Measurements from ENCODE around the gene ITGBL1.

DNA sequence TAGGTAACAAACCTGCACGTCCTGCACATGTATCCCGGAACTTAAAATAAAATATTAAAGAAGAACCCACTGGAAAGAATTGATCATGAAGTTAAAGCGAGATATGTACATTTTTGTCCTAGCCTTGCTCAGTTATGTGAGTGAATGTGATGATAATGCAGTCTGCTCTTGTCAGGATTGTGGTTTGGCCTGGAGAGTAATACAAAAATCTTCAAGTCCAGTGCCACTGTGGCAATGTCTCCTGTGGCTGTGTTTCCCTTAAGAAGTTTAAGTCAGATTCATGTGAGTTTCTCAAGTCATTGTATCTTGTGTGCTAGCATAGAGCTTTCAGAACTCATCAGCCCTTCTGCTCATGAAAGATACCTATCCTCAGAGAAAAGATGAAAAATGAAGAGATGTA is 18.0 kb upstream of the ITGBL1 start:
- TF ChIP-seq, protein P1, sequence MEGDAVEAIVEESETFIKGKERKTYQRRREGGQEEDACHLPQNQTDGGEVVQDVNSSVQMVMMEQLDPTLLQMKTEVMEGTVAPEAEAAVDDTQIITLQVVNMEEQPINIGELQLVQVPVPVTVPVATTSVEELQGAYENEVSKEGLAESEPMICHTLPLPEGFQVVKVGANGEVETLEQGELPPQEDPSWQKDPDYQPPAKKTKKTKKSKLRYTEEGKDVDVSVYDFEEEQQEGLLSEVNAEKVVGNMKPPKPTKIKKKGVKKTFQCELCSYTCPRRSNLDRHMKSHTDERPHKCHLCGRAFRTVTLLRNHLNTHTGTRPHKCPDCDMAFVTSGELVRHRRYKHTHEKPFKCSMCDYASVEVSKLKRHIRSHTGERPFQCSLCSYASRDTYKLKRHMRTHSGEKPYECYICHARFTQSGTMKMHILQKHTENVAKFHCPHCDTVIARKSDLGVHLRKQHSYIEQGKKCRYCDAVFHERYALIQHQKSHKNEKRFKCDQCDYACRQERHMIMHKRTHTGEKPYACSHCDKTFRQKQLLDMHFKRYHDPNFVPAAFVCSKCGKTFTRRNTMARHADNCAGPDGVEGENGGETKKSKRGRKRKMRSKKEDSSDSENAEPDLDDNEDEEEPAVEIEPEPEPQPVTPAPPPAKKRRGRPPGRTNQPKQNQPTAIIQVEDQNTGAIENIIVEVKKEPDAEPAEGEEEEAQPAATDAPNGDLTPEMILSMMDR (IDR thresholded peaks at IDR 0.05), result no peak
- no peak for TF ChIP-seq EP300 (IDR thresholded peaks at IDR 0.05)

All from suprapubic skin (tissue), 3 donors.